Neuronal stem cell (in vitro differentiated cells): ENCODE results near the gene SPACA4.
A peak's percentile ranks its signal among the peaks of the same experiment; 100 is the strongest.

Experiments used
- DNase-seq: peaks from one replicate; pipeline ENCODE4 v3.0.0-alpha.2; 2013; ENCODE audit warnings: low spot score
- H2AFZ ChIP-seq: one replicate; pipeline ENCODE4 v1.6.1; 2013; ENCODE audit warnings: mild to moderate bottlenecking, low read length, inconsistent platforms
- H2AK5ac ChIP-seq: 2 replicates; pipeline ENCODE4 v1.6.1; 2013; ENCODE audit warnings: low read depth, mild to moderate bottlenecking, inconsistent platforms, low read length, moderate library complexity, mixed read lengths
- H2BK120ac ChIP-seq: 2 replicates; pipeline ENCODE4 v1.6.1; 2013; ENCODE audit warnings: low read depth, mild to moderate bottlenecking, inconsistent platforms, low read length, moderate library complexity, mixed read lengths
- H2BK12ac ChIP-seq: one replicate; pipeline ENCODE4 v1.6.1; 2013; ENCODE audit warnings: low read length, inconsistent platforms
- H2BK15ac ChIP-seq: 2 replicates; pipeline ENCODE4 v1.6.1; 2013; ENCODE audit warnings: mild to moderate bottlenecking, low read length, inconsistent platforms, mixed read lengths
- H2BK5ac ChIP-seq: one replicate; pipeline ENCODE4 v1.6.1; 2013; ENCODE audit warnings: inconsistent platforms, mild to moderate bottlenecking, low read length, moderate library complexity
- H3K14ac ChIP-seq: one replicate; pipeline ENCODE4 v1.6.1; 2013; ENCODE audit warnings: low read length, inconsistent platforms
- H3K18ac ChIP-seq: 2 replicates; pipeline ENCODE4 v1.6.1; 2013; ENCODE audit warnings: low read length, inconsistent platforms
- H3K23ac ChIP-seq: 2 replicates; pipeline ENCODE4 v1.6.1; 2013; ENCODE audit warnings: low read depth, mild to moderate bottlenecking, mixed read lengths, low read length, inconsistent platforms; ENCODE audit not compliant: poor library complexity
- H3K27ac ChIP-seq: replicated peaks from 3 replicates; pipeline ENCODE4 v1.5.1; 2013; ENCODE audit warnings: low read length, inconsistent platforms
- H3K27me3 ChIP-seq, 3 experiments: 2 replicates each; pipeline ENCODE4 v1.6.1; 2013; ENCODE audit warnings: low read length in 3 of 3, mild to moderate bottlenecking in 2 of 3, inconsistent platforms in 1 of 3, low read depth in 1 of 3, mixed read lengths in 1 of 3, moderate library complexity in 1 of 3; ENCODE audit not compliant: control insufficient read depth in 3 of 3, insufficient read depth in 3 of 3
- H3K36me3 ChIP-seq, 2 donors: replicated peaks in 1 of 2; 2 replicates each; pipeline ENCODE4 v1.6.1; 2013; ENCODE audit warnings: low read length in 2 of 2; ENCODE audit not compliant: control insufficient read depth in 2 of 2, insufficient read depth in 2 of 2
- H3K4ac ChIP-seq: 2 replicates; pipeline ENCODE4 v1.6.1; 2013; ENCODE audit warnings: inconsistent platforms, mild to moderate bottlenecking, low read length, moderate library complexity
- H3K4me1 ChIP-seq, 2 donors: 1 replicate in 1 of 2; 2 replicates in 1 of 2; pipeline ENCODE4 v1.6.1; 2013; ENCODE audit warnings: low read length in 2 of 2, low read depth in 1 of 2; ENCODE audit not compliant: control insufficient read depth in 2 of 2, insufficient read depth in 1 of 2
- H3K4me2 ChIP-seq: one replicate; pipeline ENCODE4 v1.6.1; 2013; ENCODE audit warnings: mild to moderate bottlenecking, low read length, inconsistent platforms; ENCODE audit not compliant: insufficient read depth, poor library complexity, severe bottlenecking
- H3K4me3 ChIP-seq, 2 donors: 2 replicates each; pipeline ENCODE4 v1.5.1; 2013; ENCODE audit warnings: low read length in 2 of 2, mild to moderate bottlenecking in 2 of 2, inconsistent platforms in 1 of 2, moderate library complexity in 1 of 2
- H3K79me1 ChIP-seq: one replicate; pipeline ENCODE4 v1.6.1; 2013; ENCODE audit warnings: low read depth, mild to moderate bottlenecking, inconsistent platforms, low read length, moderate library complexity
- H3K9ac ChIP-seq: one replicate; pipeline ENCODE4 v1.6.1; 2013; ENCODE audit warnings: mild to moderate bottlenecking, low read depth, low read length, inconsistent platforms; ENCODE audit not compliant: poor library complexity
- H3K9me3 ChIP-seq, 2 donors: replicated peaks in 1 of 2; 2 replicates each; pipeline versions ENCODE3 to v1.6.1; 2013; ENCODE audit warnings: low read length in 2 of 2, mild to moderate bottlenecking in 2 of 2, inconsistent platforms in 1 of 2, low read depth in 1 of 2, mixed read lengths in 1 of 2, moderate library complexity in 1 of 2; ENCODE audit not compliant: control insufficient read depth in 2 of 2, insufficient read depth in 1 of 2
- H4K8ac ChIP-seq: one replicate; pipeline ENCODE4 v1.6.1; 2013; ENCODE audit warnings: low read depth, mild to moderate bottlenecking, inconsistent platforms, low read length, moderate library complexity
- H4K91ac ChIP-seq: one replicate; pipeline ENCODE4 v1.6.1; 2013; ENCODE audit warnings: low read length, low read depth, mild to moderate bottlenecking, inconsistent platforms; ENCODE audit not compliant: poor library complexity
- WGBS, 2 donors: extraction: QIAGEN DNeasy Blood & Tissue Kit; methylation state at CpG; one replicate each; pipeline ENCODE4 v1.1.7; 2013; ENCODE audit warnings: missing lambda C conversion rate in 2 of 2, mixed read lengths in 1 of 2; ENCODE audit not compliant: insufficient read length in 2 of 2, insufficient replicate concordance in 1 of 2; ENCODE audit errors: extremely low coverage in 2 of 2; 5-methylcytosine and 5-hydroxymethylcytosine counted together

Gene SPACA4

GRCh38 chr19:48569814-48570213 is 36.7 kb upstream of the SPACA4 start:
- no peak for DNase-seq

GRCh38 chr19:48571378-48572162 is 35.0 kb upstream of the SPACA4 start:
- Histone ChIP-seq H2AFZ (no peak overlapping the region), H4K8ac (no peak overlapping the region), H3K4me2 (no peak overlapping the region), H3K9me3 (no peaks in the 10 kb centered on the region), H3K9ac (no peak overlapping the region), H3K4me3 (no peak overlapping the region), H2BK15ac (no peak overlapping the region), H3K14ac (no peak overlapping the region), H3K27ac (no peak overlapping the region), H2BK120ac (no peak overlapping the region), H3K27me3 (peaks cover 0 to 34% (median 6%) of the 10 kb centered on the region in 3 experiments), H2AK5ac (no peak overlapping the region), H3K23ac (no peak overlapping the region), H3K4ac (no peak overlapping the region), H3K4me1 (peaks cover 3 to 14% of the 10 kb centered on the region in 2 donors), H2BK5ac (no peak overlapping the region), H3K18ac (no peak overlapping the region), H3K36me3 (no peaks in the 10 kb centered on the region), H3K79me1 (no peaks in the 10 kb centered on the region), H4K91ac (no peak overlapping the region), H2BK12ac (no peak overlapping the region)
- no CpG with 5 or more reads among the region's 5 CpGs for WGBS, 2 donors
- DNase-seq: no peak

More at GRCh38 chr19:48569814-48570213, 36.7 kb upstream of the SPACA4 start:
- Histone ChIP-seq H3K4me1 (peaks cover 3 to 14% of the 10 kb centered on the region in 2 donors), H4K91ac (no peak overlapping the region), H3K14ac (no peak overlapping the region), H2BK12ac (no peak overlapping the region), H3K79me1 (no peaks in the 10 kb centered on the region), H2AK5ac (no peak overlapping the region), H3K23ac (no peak overlapping the region), H3K4me3 (no peak overlapping the region), H3K27ac (no peak overlapping the region), H3K18ac (no peak overlapping the region), H3K4me2 (no peak overlapping the region), H3K4ac (no peak overlapping the region), H3K27me3 (peaks cover 0 to 40% (median 6%) of the 10 kb centered on the region in 3 experiments), H2AFZ (no peak overlapping the region), H3K36me3 (no peaks in the 10 kb centered on the region), H2BK120ac (no peak overlapping the region), H4K8ac (no peak overlapping the region), H3K9ac (no peak overlapping the region), H2BK15ac (no peak overlapping the region), H3K9me3 (no peaks in the 10 kb centered on the region), H2BK5ac (no peak overlapping the region)
- WGBS, 2 donors: no CpG with 5 or more reads among the region's 11 CpGs

GRCh38 chr19:48573163-48573505 is 33.4 kb upstream of the SPACA4 start:
- H3K4me1 ChIP-seq: peaks cover 3 to 14% of the 10 kb centered on the region in 2 donors
- peaks cover 0 to 20% (median 6%) of the 10 kb centered on the region in 3 experiments for H3K27me3 ChIP-seq
- H3K4me3 ChIP-seq: no peak overlapping the region
- WGBS, 2 donors: no CpG with 5 or more reads among the region's 12 CpGs
- H3K14ac ChIP-seq: no peak overlapping the region
- no peak overlapping the region for H3K4me2 ChIP-seq
- no peak overlapping the region for H3K4ac ChIP-seq
- H4K91ac ChIP-seq: no peak overlapping the region
- H3K9ac ChIP-seq: peak overlapping the region; percentile 16
- H2BK15ac ChIP-seq: peak overlapping the region; percentile 75
- peak overlapping the region; percentile 58 for H2AFZ ChIP-seq
- H3K36me3 ChIP-seq: no peaks in the 10 kb centered on the region
- no peak overlapping the region for H4K8ac ChIP-seq
- no peak overlapping the region for H2AK5ac ChIP-seq
- no peak overlapping the region for H2BK12ac ChIP-seq
- peak overlapping the region; percentile 29 for H2BK120ac ChIP-seq
- H3K18ac ChIP-seq: peak overlapping the region; percentile 83
- no peaks in the 10 kb centered on the region for H3K9me3 ChIP-seq
- H3K79me1 ChIP-seq: no peaks in the 10 kb centered on the region
- no peak overlapping the region for H3K27ac ChIP-seq
- no peak overlapping the region for H2BK5ac ChIP-seq
- DNase-seq: peak; percentile 29
- peak overlapping the region; percentile 27 for H3K23ac ChIP-seq

GRCh38 chr19:48575931-48576622 is 30.5 kb upstream of the SPACA4 start:
- Histone ChIP-seq H3K27ac (no peak overlapping the region), H4K8ac (no peak overlapping the region), H2BK15ac (peak overlapping the region; percentile 71), H3K4me3 (no peak overlapping the region), H3K4me2 (no peak overlapping the region), H3K27me3 (peaks cover 0 to 11% (median 0%) of the 10 kb centered on the region in 3 experiments), H2AFZ (no peak overlapping the region), H2AK5ac (peak overlapping the region; percentile 47), H3K9ac (no peak overlapping the region), H3K18ac (peak overlapping the region; percentile 65), H3K23ac (no peak overlapping the region), H3K79me1 (no peaks in the 10 kb centered on the region), H3K4ac (no peak overlapping the region), H2BK5ac (no peak overlapping the region), H3K36me3 (no peaks in the 10 kb centered on the region), H3K14ac (no peak overlapping the region), H2BK120ac (no peak overlapping the region), H3K4me1 (peaks cover 0 to 10% of the 10 kb centered on the region in 2 donors), H4K91ac (no peak overlapping the region), H2BK12ac (peak overlapping the region; percentile 24), H3K9me3 (no peaks in the 10 kb centered on the region)
- WGBS, 2 donors: no CpG with 5 or more reads among the region's 23 CpGs
- DNase-seq: no peak
